Stomach (tissue), 4 donors: ENCODE results near the gene SHOX.

Source experiments
- POLR2A ChIP-seq, 4 donors: fragments of 450-650 bp; IDR thresholded peaks; one replicate each; pipeline ENCODE4 v1.6.1; 2016; ENCODE audit warnings: antibody characterized with exemption in 4 of 4, control low read depth in 2 of 4, mild to moderate bottlenecking in 1 of 4, moderate library complexity in 1 of 4
- TF ChIP-seq, protein P1 (sequence below), 7 experiments: fragments of 450-650 bp in 4 of 7; fragments of 200-600 bp in 3 of 7; sonication (generic) in 3 of 7; IDR thresholded peaks; one replicate each; pipeline ENCODE4 v1.5.1; 2016 to 2019; ENCODE audit warnings: antibody characterized with exemption in 7 of 7, control low read depth in 2 of 7, mild to moderate bottlenecking in 1 of 7

DNA sequence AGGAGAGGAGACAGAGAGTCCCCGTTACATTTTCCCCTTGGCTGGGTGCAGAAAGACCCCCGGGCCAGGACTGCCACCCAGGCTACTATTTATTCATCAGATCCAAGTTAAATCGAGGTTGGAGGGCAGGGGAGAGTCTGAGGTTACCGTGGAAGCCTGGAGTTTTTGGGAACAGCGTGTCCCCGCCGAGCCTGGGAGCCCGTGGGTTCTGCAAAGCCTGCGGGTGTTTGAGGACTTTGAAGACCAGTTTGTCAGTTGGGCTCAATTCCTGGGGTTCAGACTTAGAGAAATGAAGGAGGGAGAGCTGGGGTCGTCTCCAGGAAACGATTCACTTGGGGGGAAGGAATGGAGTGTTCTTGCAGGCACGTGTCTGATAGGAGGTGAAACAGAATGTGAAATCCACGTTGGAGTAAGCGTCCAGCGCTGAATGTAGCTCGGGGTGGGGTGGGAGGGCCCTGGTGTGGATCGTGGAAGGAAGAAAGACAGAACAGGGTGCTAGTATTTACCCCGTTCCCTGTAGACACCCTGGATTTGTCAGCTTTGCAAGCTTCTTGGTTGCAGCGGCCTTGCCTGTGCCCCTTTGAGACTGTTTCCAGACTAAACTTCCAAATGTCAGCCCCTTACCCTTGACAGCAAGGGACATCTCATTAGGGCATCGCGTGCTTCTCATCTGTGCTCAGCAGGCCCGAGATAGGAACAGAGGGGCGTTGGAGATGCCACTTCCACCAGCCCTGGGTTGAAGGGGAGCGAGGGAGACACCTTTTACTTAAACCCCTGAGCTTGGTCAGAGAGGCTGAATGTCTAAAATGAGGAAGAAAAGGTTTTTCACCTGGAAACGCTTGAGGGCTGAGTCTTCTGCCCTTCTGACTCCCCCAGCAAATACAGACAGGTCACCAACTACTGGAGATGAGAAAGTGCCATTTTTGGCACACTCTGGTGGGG lies 2.7 kb downstream of the SHOX start:
- TF ChIP-seq, protein P1, sequence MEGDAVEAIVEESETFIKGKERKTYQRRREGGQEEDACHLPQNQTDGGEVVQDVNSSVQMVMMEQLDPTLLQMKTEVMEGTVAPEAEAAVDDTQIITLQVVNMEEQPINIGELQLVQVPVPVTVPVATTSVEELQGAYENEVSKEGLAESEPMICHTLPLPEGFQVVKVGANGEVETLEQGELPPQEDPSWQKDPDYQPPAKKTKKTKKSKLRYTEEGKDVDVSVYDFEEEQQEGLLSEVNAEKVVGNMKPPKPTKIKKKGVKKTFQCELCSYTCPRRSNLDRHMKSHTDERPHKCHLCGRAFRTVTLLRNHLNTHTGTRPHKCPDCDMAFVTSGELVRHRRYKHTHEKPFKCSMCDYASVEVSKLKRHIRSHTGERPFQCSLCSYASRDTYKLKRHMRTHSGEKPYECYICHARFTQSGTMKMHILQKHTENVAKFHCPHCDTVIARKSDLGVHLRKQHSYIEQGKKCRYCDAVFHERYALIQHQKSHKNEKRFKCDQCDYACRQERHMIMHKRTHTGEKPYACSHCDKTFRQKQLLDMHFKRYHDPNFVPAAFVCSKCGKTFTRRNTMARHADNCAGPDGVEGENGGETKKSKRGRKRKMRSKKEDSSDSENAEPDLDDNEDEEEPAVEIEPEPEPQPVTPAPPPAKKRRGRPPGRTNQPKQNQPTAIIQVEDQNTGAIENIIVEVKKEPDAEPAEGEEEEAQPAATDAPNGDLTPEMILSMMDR (IDR thresholded peaks at IDR 0.05), result no peak
- TF ChIP-seq POLR2A (IDR thresholded peaks at IDR 0.05), result no peak
